Endothelial cell of umbilical vein (primary cell): ENCODE results near the gene PRDM11.

Experiments used
- FOS ChIP-seq: IDR thresholded peaks from 2 replicates; pipeline ENCODE4 v1.6.1; 2011; ENCODE audit warnings: mild to moderate bottlenecking, low read length, moderate library complexity, borderline replicate concordance; ENCODE audit not compliant: insufficient read depth
- POLR2A ChIP-seq: IDR thresholded peaks from 2 replicates; pipeline ENCODE4 v1.6.1; 2012; ENCODE audit warnings: low read depth, mild to moderate bottlenecking, control low read depth, low read length
- TF ChIP-seq, protein P1 (sequence below), 2 donors: IDR thresholded peaks; 1 replicate in 1 of 2; 2 replicates in 1 of 2; pipeline ENCODE4 v1.5.1; 2011; ENCODE audit warnings: low read length in 2 of 2, mild to moderate bottlenecking in 2 of 2, moderate library complexity in 2 of 2, control low read depth in 1 of 2, inconsistent platforms in 1 of 2, low read depth in 1 of 2; ENCODE audit not compliant: insufficient read depth in 1 of 2; ENCODE audit errors: extremely low read depth in 1 of 2

DNA sequence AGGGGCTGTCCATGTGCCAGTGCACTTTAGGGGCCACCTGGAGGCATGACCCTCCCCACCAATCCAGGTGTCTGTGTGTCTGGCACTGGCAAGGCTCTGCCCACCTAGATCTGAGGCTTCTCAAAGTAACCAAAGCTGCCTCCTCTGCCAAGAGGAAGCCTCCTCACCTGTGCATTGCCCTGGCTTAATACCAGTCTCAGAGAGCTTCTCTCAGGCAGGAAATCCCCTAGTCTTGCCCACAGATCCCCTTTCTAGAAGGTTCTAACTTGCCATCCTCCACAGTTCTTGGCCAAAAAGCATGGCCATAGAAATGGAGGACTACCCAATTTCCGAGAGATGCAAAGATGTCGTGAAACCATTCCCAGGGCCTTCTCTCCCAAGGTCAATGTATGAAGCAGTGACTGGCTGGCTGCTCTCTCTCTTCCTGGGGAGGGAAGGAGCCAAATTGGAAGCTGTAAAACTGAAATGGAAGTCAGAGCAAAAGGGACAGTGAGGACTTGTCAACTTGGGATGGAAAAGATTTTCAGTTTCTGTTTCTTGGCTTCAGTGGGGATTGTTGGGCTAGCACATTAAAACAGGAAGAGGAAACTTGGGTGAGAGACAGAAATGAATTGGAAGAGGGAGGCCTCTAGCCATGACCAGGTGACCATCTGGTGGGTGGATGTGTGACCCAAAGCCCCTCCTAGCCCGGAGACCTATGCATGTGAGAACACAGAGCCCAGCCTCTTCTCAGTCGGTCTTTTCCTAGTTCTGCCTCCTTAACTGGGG lies 68.8 kb downstream of the PRDM11 start:
- TF ChIP-seq FOS (no peak), POLR2A (no peak)
- TF ChIP-seq, protein P1, sequence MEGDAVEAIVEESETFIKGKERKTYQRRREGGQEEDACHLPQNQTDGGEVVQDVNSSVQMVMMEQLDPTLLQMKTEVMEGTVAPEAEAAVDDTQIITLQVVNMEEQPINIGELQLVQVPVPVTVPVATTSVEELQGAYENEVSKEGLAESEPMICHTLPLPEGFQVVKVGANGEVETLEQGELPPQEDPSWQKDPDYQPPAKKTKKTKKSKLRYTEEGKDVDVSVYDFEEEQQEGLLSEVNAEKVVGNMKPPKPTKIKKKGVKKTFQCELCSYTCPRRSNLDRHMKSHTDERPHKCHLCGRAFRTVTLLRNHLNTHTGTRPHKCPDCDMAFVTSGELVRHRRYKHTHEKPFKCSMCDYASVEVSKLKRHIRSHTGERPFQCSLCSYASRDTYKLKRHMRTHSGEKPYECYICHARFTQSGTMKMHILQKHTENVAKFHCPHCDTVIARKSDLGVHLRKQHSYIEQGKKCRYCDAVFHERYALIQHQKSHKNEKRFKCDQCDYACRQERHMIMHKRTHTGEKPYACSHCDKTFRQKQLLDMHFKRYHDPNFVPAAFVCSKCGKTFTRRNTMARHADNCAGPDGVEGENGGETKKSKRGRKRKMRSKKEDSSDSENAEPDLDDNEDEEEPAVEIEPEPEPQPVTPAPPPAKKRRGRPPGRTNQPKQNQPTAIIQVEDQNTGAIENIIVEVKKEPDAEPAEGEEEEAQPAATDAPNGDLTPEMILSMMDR (IDR thresholded peaks at IDR 0.05; ENCODE audit: extremely low read depth in 1 of 2, insufficient read depth in 1 of 2, low read depth in 1 of 2, low read length in 2 of 2): no peak
